Epithelial cell of esophagus (primary cell): ENCODE data around the gene PDE8A.

Experiments used
- DNase-seq: peaks from one replicate; pipeline ENCODE4 v3.0.0; 2010; ENCODE audit warnings: low read depth
- H3K4me3 ChIP-seq: 2 replicates; pipeline ENCODE4 v1.5.1; 2011; ENCODE audit warnings: mild to moderate bottlenecking, low read length, control low read depth
- CTCF ChIP-seq: IDR thresholded peaks from 2 replicates; pipeline ENCODE4 v1.5.1; 2011; ENCODE audit warnings: low read depth, mild to moderate bottlenecking, low read length, control low read depth, inconsistent platforms; ENCODE audit not compliant: insufficient read depth; ENCODE audit errors: missing control alignments

The PDE8A gene

GRCh38 chr15:85007137-85007536, 25.5 kb downstream of the PDE8A start:
- no peak for TF ChIP-seq CTCF
- no peak for DNase-seq
- H3K4me3 ChIP-seq, result no peak overlapping the region

DNA sequence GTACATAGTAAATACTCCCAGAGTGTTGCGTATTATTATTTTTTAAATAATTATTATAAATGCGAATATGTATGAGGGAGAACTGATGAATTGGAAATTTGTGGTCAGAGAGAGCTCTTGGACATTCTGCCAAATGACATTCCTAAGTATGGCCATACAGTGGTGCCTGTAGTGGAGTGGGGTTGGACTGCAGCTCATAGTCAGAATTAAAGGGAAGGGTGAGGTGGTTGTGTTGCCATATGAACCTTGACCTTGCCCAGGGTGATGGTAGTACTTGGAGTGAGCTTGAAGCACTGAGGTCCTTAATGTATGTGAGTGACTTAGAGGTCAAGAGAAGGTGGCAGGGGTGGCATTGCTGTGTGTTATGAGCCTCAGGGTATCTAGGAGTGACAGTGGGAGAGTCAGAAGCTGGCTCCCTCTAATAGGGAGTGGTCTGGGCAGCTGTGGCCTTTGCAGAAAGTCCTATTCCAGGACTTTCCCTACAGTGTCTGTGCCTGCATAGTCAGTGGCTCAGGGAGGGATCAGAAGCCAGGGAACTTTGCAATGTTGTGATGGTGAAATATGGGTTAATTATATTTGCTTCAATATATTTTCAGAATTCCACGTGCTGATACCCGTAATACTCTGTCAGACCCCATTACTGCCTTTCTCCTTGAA, 26.2 kb downstream of the PDE8A start:
- TF ChIP-seq CTCF, result no peak
- no peak overlapping the region for H3K4me3 ChIP-seq
- no peak for DNase-seq

DNA sequence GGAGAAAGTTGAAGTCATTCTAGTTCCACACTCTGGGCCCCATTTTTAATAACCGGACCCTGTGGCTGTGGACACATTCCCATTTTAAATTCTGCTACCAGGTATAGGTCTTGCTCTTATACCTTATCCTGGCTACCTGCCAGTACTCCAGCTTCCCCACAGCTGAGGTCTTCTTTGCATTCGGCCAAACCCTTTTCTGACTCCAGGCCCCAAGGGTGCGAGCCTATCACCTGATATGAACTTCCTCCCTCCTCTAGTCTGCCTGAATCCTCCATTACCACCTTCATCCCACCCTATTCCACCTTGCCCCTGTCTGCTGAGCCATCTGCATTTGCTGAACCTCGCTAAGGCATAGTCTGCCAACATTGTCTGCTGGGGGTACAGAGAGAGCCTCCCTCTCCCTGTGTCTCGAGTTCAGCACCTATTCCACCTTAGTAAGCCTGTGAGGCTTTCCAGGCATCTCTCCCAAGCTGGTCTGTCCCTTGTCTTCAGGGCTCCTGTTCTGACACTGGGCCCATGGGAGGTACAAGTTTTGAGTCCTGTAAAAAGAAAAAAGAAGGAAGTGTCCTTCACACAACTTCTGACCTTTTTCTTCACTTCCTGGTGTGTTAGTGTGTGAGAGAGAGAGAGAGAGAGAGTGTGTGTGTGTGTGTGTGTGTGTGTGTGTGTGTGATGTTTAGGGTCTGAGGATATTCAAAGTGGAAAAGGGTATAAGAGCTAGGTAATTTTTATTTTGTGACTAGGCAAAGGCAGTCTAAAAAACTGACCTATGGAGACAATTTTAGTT, 27.0 kb downstream of the PDE8A start:
- no peak for TF ChIP-seq CTCF
- H3K4me3 ChIP-seq, result no peak overlapping the region
- no peak for DNase-seq

GRCh38 chr15:85009435-85009834, 27.8 kb downstream of the PDE8A start:
- no peak for TF ChIP-seq CTCF
- H3K4me3 ChIP-seq, result no peak overlapping the region
- no peak for DNase-seq

GRCh38 chr15:85010071-85010385, 28.4 kb downstream of the PDE8A start:
- no peak overlapping the region for H3K4me3 ChIP-seq
- no peak for TF ChIP-seq CTCF
- DNase-seq, result no peak

DNA sequence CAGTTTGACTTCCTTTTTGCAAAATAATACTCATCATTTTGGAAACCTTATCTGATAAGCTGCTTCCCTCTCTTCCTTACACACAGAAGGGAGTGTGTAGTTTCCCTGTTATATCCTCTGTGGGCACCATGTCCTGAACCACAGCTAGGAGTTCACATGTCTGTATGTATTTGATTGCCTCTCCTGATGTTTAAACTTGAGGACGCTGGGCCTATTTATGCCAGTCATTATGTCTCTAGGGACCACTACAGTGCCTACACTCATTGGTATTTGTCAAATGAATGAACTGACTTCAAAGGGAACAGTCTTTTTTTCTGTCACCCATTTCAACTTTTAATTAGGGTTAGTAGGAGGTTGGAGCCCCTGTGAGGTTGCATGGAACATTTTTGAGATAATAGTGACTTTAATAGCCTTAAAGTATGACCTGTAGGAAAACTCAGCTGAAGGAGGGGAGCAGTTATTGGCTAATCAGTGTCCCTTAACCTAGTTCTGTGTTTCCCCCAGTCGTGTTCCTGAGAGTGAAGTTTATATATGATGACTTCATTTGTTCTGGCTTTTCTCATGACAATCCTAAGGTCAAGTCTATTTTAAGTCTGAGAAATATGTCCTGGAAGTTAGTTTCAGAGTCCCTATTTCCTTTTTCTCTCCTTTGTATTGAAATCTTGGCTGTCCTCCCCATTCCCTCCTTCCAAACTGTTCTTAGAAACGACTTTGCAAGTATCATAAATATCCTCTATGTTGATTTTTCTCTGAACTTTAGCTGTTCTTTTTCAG, 28.9 kb downstream of the PDE8A start:
- no peak for TF ChIP-seq CTCF

More for the DNA sequence above, 28.9 kb downstream of the PDE8A start:
- H3K4me3 ChIP-seq, result no peak overlapping the region
- DNase-seq, result no peak
